Measurements from ENCODE around the gene ATP1B3. TPM values are rescaled to one million over a fixed set of nuclear protein-coding genes. Genes with fewer than 3 reads are reported as not detected.

ATP1B3 gene
- total and polyA plus RNA-seq, 9 of the 15 experiments (the other 6 are each of a cell fraction or from before 2014, with no cell fraction given), result 48.3 to 202 (median 123) TPM

DNA sequence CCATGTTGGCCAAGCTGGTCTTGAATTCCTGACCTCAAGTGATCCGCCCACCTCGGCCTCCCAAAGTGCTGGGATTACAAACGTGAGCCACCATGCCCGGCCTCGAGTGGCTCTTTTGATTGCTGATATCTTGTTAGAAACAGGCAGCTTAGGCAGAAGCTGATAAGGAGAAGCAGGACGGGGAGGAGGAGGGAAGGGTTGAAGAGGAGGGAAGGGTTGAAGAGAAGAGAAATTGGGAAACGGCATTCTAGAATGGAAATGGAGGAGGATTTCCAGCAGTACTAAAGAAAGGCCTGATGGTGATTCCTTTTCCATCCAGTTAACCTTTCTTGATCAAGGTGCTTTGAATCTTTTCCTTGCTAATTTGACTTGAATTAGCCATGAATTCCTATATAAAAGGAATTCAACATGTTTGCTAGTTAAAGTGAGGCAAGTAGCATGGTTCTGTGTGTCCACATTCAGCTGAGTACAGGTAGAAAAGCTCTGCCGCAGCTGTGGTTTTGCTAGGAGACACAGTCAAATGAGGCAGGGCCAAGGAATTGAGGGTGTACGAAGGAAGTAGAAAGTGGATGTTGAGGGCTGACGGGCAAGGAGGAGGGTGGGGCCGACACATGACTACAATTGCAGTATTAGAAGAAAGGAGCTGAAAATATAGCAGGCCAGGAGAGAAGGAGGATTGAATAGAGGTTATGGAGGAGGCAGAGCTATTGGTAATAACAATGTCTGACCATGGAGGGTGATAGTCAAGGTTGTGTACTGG, 27.2 kb upstream of the ATP1B3 start (continued):
- TF ChIP-seq, protein P1, sequence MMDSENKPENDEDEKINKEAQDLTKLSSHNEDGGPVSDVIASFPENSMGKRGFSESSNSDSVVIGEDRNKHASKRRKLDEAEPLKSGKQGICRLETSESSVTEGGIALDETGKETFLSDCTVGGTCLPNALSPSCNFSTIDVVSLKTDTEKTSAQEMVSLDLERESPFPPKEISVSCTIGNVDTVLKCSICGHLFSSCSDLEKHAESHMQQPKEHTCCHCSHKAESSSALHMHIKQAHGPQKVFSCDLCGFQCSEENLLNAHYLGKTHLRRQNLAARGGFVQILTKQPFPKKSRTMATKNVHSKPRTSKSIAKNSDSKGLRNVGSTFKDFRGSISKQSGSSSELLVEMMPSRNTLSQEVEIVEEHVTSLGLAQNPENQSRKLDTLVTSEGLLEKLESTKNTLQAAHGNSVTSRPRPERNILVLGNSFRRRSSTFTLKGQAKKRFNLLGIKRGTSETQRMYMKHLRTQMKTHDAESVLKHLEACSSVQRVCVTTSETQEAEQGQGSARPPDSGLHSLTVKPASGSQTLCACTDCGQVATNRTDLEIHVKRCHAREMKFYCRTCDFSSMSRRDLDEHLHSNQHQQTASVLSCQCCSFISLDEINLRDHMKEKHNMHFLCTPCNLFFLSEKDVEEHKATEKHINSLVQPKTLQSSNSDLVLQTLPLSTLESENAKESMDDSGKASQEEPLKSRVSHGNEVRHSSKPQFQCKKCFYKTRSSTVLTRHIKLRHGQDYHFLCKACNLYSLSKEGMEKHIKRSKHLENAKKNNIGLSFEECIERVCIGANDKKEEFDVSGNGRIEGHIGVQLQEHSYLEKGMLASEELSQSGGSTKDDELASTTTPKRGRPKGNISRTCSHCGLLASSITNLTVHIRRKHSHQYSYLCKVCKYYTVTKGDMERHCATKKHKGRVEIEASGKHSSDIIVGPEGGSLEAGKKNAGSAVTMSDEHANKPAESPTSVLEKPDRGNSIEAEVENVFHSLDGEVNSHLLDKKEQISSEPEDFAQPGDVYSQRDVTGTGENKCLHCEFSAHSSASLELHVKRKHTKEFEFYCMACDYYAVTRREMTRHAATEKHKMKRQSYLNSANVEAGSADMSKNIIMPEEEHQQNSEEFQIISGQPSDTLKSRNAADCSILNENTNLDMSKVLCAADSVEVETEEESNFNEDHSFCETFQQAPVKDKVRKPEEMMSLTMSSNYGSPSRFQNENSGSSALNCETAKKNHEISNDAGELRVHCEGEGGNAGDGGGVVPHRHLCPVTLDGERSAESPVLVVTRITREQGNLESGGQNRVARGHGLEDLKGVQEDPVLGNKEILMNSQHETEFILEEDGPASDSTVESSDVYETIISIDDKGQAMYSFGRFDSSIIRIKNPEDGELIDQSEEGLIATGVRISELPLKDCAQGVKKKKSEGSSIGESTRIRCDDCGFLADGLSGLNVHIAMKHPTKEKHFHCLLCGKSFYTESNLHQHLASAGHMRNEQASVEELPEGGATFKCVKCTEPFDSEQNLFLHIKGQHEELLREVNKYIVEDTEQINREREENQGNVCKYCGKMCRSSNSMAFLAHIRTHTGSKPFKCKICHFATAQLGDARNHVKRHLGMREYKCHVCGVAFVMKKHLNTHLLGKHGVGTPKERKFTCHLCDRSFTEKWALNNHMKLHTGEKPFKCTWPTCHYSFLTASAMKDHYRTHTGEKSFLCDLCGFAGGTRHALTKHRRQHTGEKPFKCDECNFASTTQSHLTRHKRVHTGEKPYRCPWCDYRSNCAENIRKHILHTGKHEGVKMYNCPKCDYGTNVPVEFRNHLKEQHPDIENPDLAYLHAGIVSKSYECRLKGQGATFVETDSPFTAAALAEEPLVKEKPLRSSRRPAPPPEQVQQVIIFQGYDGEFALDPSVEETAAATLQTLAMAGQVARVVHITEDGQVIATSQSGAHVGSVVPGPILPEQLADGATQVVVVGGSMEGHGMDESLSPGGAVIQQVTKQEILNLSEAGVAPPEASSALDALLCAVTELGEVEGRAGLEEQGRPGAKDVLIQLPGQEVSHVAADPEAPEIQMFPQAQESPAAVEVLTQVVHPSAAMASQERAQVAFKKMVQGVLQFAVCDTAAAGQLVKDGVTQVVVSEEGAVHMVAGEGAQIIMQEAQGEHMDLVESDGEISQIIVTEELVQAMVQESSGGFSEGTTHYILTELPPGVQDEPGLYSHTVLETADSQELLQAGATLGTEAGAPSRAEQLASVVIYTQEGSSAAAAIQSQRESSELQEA (IDR thresholded peaks at IDR 0.05; ENCODE audit: low read depth), result no peak
- peak; percentile 97 for TF ChIP-seq SMARCE1 (IDR thresholded peaks at IDR 0.05)
- TF ChIP-seq EHMT2 (IDR thresholded peaks at IDR 0.05), result peak; percentile 70; the same call in 1 of the 2 replicates
- peak; percentile 29 for TF ChIP-seq TBP (optimal IDR thresholded peaks at IDR 0.05; ENCODE audit: low read depth, low read length)
- peak; percentile 95 for TF ChIP-seq NFIC (IDR thresholded peaks at IDR 0.05)
- peak; percentile 99 for TF ChIP-seq CC2D1A (IDR thresholded peaks at IDR 0.05)
- no peak for TF ChIP-seq NFYB (IDR thresholded peaks at IDR 0.05; ENCODE audit: extremely low read depth, insufficient read length)
- TF ChIP-seq, protein P2, sequence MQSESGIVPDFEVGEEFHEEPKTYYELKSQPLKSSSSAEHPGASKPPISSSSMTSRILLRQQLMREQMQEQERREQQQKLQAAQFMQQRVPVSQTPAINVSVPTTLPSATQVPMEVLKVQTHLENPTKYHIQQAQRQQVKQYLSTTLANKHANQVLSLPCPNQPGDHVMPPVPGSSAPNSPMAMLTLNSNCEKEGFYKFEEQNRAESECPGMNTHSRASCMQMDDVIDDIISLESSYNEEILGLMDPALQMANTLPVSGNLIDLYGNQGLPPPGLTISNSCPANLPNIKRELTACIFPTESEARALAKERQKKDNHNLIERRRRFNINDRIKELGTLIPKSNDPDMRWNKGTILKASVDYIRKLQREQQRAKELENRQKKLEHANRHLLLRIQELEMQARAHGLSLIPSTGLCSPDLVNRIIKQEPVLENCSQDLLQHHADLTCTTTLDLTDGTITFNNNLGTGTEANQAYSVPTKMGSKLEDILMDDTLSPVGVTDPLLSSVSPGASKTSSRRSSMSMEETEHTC (IDR thresholded peaks at IDR 0.05), result peak; percentile 37; the same call in 1 of the 2 replicates
- TF ChIP-seq FOXK2 (conservative IDR thresholded peaks at IDR 0.05 in 1 of 2, IDR thresholded peaks at IDR 0.05 in 1 of 2; ENCODE audit: low read depth in 2 of 2), result peak in 1 of 2 experiments; percentile 36; a peak in 2 of 4 replicates
- TF ChIP-seq BCOR (IDR thresholded peaks at IDR 0.05), result peak; percentile 95
- TF ChIP-seq, protein P3, sequence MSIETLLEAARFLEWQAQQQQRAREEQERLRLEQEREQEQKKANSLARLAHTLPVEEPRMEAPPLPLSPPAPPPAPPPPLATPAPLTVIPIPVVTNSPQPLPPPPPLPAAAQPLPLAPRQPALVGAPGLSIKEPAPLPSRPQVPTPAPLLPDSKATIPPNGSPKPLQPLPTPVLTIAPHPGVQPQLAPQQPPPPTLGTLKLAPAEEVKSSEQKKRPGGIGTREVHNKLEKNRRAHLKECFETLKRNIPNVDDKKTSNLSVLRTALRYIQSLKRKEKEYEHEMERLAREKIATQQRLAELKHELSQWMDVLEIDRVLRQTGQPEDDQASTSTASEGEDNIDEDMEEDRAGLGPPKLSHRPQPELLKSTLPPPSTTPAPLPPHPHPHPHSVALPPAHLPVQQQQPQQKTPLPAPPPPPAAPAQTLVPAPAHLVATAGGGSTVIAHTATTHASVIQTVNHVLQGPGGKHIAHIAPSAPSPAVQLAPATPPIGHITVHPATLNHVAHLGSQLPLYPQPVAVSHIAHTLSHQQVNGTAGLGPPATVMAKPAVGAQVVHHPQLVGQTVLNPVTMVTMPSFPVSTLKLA (conservative IDR thresholded peaks at IDR 0.05), result peak; percentile 55 to 82; a peak in 3 of 4 replicates
- peak; percentile 49; the same call in 1 of the 2 replicates for TF ChIP-seq ETV1 (tag; conservative IDR thresholded peaks at IDR 0.05; ENCODE audit: low read depth)
- TF ChIP-seq ETV6 (IDR thresholded peaks at IDR 0.05; ENCODE audit: borderline replicate concordance in 1 of 2, low read depth in 2 of 2, low read length in 1 of 2), result peak in 1 of 2 experiments; percentile 42; a peak in 1 of 4 replicates
- no peak for TF ChIP-seq ETV6 (CRISPR knock-in tag; IDR thresholded peaks at IDR 0.05; ENCODE audit: borderline replicate concordance)
- no peak for TF ChIP-seq SIRT6 (IDR thresholded peaks at IDR 0.05; ENCODE audit: low read depth, low read length)
- no peak for TF ChIP-seq ETV5 (CRISPR knock-in tag; IDR thresholded peaks at IDR 0.05; ENCODE audit: low read depth)
- peak in 1 of 2 experiments; percentile 97; a peak in 2 of 4 replicates for TF ChIP-seq HDAC1 (IDR thresholded peaks at IDR 0.05)
- peak; percentile 42; the same call in 1 of the 2 replicates for TF ChIP-seq POLR2A (conservative IDR thresholded peaks at IDR 0.05)
